Hematopoietic multipotent progenitor cell treated with erythropoietin and hydrocortisone succinate and interleukin-3 and kit ligand, for 8 days (in vitro differentiated cells): Measurements from ENCODE around the gene AP3B1.

Experiments used
- DNase-seq: peaks from one replicate; pipeline ENCODE4 v3.0.0-alpha.2; 2015

AP3B1 gene

GRCh38 chr5:78289911-78290310 lies 4.6 kb downstream of the AP3B1 start:
- DNase-seq: no peak

DNA sequence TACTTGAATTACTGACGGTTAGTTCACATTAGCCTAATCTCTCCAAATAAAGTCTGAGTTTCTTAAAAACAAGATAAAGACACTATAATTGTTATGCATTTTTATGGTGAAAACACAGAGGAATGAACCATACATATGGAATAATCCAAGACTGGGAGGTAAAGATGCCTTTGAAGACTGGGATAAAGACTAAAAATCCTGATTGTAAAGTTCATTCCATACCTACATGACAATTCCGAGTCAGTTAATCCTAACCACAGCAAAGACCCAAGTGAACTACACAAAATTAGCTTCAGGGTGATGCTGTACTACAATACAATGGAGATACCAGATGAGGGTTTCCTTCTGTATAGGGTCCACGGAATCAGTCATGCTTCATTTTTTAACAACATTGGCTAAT lies 6.3 kb downstream of the AP3B1 start:
- DNase-seq: no peak

- no peak for DNase-seq
Measured at GRCh38 chr5:78287833-78288232, 6.7 kb downstream of the AP3B1 start.

DNA sequence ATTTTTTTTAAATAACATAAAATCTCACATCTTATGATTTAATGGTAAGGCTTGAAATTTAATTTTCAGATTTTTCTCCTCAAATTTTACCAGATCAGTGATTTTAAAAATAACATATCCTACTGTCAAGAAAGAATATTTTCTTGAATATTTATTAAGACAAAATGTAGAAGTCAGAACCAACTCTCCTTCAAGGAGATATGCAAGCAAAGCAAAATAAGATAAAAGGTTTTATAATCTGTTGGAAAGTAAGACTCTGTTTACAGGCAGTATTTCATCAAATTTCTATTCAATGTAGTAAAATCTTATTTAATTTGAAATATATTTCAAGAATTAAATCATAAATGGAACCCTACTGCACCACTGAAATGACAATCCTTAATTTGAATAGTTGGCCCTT lies 7.3 kb downstream of the AP3B1 start:
- DNase-seq: no peak

- no peak for DNase-seq
Measured at GRCh38 chr5:78286290-78286689, 8.2 kb downstream of the AP3B1 start.

GRCh38 chr5:78283802-78284201 lies 10.7 kb downstream of the AP3B1 start:
- DNase-seq: no peak

GRCh38 chr5:78283105-78283504 lies 11.4 kb downstream of the AP3B1 start:
- DNase-seq: no peak

- no peak for DNase-seq
Measured at GRCh38 chr5:78280261-78280660, 14.2 kb downstream of the AP3B1 start.

- no peak for DNase-seq
Measured at GRCh38 chr5:78279194-78279593, 15.3 kb downstream of the AP3B1 start.

GRCh38 chr5:78277715-78278114 lies 16.8 kb downstream of the AP3B1 start:
- DNase-seq: no peak

- no peak for DNase-seq
Measured at GRCh38 chr5:78275998-78276543, 18.4 kb downstream of the AP3B1 start.

DNA sequence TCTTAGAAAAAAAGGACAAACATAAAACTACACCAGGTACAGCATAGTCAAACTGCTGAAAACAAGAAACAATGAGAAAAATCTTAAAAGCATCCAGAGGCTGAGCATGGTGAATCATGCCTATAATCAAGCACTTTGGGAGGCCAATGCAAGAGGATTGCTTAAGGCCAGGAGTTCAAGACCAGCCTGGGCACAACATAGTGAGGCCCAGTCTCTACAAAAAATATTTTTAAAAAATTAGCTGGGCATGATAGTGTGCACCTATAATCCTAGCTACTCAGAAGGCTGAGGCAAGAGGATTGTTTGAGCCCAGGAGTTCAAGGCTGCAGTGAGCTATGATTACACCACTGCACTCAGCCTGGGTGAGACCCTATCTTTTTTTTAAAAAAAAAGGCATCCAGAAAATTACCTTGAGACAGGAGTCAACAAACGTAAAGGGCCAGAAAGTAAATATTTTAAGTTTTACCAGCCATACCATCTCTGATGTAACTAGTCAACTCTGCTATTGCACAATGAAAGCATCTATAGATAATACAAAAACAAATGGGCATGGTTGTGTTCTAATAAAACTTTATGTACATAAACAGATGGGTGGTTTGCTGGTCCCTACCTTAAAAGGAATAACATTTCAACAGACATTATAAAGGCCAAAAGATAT lies 19.8 kb downstream of the AP3B1 start:
- no peak for DNase-seq

DNA sequence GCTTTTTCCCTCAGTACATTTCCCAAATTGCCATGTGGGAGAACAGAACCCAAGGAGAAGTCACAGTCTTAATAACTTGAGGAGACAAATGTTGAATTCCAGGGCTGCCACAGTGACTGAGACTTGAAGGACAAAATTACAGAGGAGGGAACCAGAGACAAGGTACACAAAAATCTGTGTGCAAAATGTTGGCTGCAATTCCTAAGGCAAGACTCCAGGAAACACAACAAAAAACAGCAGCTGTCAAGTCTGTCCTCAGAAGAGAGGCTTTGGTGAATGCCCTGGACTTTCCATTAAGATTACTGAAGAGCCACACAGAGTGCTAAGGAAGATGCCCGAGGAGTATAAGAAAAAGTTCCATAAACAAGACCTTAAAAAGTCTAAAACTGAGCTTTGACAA lies 21.1 kb downstream of the AP3B1 start:
- DNase-seq: no peak

DNA sequence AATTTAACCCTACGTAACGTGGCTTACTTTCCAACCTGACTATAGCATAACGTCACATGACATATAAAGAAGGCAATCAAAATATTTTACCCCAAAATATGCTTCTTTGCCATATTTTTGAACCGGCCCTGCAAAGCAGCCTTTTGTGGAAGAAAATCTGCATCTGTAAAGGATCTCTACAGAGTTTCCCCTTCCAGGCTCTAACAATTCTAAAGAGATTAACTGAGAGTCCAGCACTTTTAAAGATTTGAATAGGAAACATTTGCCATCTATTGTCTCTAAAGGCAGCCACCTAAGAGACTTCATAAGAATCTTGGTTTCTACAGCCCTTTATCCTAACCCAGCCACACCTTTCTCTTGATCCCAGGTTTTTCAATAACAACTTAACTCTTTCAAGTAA lies 22.7 kb downstream of the AP3B1 start:
- no peak for DNase-seq

GRCh38 chr5:78269088-78269703 lies 25.3 kb downstream of the AP3B1 start:
- peak; percentile 40 for DNase-seq

DNA sequence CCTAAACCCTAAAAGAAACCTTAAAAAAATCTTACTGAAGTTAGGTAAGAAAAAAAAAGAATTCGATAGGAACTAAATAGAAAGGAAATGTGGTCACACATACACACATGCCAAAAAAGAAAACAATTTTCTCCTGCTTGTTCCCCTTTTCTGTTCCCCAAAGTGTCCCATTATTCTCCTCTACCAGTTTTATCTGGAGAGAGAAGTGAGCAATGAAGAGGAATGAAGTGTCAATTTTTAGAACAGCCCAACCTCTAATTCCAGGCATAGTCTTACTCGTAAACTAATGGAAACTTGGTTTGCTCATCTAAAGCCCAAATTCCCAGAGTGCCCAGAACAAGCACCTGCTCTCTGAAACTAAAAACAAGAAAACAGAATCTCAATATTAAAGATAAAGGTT lies 26.1 kb downstream of the AP3B1 start:
- DNase-seq: no peak

DNA sequence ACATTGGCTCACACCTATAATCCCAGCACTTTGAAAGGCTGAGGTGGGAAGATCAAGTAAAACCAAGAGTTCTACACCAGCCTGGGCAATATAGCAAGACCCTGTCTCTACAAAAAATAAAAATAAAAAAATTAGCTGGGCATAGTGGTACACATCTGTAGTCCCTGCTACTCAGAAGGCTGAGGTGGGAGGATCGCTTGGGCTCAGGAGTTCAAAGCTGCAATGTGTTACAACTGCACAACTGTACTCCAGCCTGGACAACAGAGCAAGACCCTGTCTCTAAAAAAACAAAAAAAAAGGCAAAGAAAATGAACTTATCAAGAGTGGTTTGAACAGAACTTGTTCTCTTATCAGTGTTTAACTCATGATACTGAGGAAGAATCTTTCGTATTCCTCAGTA lies 29.3 kb downstream of the AP3B1 start:
- DNase-seq: no peak

DNA sequence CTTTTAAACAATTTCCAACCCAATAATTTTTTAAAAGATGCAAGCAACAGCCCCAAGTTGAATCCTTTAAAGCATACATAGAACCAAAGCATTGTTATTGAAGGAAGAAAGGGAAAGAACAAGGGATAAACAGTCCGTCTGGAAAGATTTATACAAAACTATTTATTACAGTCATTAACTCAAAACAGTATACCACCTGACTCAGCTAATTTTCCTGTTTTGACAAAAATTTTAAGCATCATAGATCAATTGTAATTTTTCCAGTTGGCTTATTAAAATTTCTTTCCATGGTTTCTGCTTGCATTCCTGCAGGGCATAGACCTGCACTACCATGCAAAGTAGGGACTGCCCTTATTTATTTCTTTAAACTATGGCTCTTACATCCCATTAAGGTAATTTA lies 29.9 kb downstream of the AP3B1 start:
- DNase-seq: no peak

- DNase-seq: no peak
Measured at GRCh38 chr5:78260771-78261170, 33.7 kb downstream of the AP3B1 start.

GRCh38 chr5:78253201-78253600 lies 41.3 kb downstream of the AP3B1 start:
- no peak for DNase-seq

GRCh38 chr5:78252715-78253114 lies 41.8 kb downstream of the AP3B1 start:
- no peak for DNase-seq

GRCh38 chr5:78251663-78252284 lies 42.7 kb downstream of the AP3B1 start:
- DNase-seq: no peak

DNA sequence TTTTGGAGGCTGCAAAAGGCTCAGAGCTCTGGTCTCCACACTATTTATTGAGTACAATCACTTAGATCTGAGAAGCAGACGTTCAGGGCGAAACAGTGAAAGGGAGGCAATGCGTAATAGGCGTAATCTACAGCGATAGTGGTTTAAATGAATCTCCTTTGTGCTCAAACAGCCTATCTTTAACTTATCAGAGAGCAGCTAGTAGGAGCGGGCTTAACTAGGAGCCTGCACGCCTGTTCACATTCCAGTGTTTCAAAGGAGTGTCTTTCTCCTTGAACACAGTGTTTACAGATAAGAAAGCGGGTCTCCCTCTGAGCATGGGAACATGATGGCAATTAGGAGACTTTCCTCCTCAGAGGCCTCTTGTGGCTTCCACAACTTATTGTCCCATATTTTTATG lies 49.4 kb downstream of the AP3B1 start:
- peak; percentile 54 for DNase-seq

GRCh38 chr5:78243639-78244038 lies 50.9 kb downstream of the AP3B1 start:
- DNase-seq: no peak
